Measurements from ENCODE around the gene NCOR1.
"Not testable (repeated sequence)": the region's sequence is repeated elsewhere in the genome, so short reads cannot be mapped to it uniquely, and the experiment has no call there.

NCOR1 gene

DNA sequence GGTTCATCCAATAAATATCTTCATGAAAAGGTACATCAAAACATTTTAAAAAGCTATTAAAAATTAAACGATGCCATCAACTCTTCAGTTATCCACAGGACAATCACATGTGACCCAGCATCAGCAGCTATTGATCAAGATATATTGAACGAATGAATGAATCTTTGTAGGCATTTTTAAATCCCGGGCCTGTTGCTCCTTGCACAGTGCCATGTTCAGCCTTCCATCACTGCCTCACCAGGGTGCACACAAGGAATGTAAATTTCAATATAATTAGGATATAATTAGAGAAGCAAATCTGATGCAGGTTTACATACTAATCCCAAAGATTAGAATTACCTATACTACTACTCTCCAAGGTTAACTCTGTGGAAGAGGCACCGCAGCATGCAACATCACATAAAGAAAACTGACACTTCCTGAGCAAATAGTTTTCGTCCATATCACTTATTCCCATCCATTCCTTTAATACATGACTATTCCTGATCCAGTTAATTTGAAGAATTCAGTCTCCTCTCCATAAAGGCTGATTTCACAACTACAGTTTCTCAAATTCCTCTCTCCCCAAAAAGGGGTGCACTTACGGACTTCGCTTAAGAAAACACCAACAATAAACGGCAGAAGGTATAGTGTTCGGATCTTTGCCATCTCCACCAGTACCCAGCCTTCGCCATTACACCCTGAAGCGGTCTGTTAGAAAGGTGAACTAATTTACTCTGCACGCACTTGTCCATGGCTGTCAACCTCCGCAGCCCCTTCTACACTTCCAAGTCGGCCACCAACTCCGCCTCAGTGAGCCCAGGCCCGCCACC is 938 bp downstream of the NCOR1 start:
- no peak for DNase-seq

DNA sequence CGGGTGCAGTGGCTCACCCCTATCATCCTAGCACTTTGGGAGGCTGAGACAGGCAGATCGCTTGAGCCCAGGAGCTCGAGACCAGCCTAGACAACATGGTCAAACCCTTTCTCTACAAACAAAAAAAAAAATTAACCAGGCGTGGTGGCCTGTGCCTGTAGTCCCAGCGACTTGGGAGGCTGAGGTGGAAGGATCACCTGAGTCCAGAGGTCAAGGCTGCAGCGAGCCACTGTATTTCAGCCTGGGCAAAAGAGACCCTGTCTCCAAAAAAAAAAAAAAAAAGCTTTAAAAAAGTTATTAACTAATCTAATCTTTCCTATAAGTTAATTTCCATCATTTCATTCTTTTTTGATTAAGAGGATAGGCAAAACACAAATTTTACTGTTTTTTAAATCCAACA is 2.5 kb downstream of the NCOR1 start:
- DNase-seq, result no peak

DNA sequence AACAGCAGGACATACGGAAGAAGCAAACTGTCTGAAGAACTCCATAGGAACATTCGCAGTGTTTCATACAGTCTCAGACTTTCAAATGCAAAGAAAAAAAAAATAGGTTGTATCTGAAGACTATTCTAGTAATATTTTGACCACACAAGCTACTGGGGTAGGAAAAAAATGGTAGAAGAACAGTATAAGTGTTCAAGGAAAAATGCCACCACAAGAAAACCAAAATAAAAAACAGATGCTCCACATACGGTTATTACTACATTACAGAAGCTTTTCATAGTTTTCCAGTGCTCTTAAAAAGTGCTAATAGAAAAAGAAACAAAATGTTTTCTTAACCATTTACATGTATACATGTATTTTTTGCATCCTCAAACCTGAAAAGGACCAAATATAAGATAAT is 3.7 kb downstream of the NCOR1 start:
- no peak for DNase-seq

GRCh38 chr17:16204763-16205162 is 10.6 kb downstream of the NCOR1 start:
- not testable (repeated sequence) for DNase-seq

DNA sequence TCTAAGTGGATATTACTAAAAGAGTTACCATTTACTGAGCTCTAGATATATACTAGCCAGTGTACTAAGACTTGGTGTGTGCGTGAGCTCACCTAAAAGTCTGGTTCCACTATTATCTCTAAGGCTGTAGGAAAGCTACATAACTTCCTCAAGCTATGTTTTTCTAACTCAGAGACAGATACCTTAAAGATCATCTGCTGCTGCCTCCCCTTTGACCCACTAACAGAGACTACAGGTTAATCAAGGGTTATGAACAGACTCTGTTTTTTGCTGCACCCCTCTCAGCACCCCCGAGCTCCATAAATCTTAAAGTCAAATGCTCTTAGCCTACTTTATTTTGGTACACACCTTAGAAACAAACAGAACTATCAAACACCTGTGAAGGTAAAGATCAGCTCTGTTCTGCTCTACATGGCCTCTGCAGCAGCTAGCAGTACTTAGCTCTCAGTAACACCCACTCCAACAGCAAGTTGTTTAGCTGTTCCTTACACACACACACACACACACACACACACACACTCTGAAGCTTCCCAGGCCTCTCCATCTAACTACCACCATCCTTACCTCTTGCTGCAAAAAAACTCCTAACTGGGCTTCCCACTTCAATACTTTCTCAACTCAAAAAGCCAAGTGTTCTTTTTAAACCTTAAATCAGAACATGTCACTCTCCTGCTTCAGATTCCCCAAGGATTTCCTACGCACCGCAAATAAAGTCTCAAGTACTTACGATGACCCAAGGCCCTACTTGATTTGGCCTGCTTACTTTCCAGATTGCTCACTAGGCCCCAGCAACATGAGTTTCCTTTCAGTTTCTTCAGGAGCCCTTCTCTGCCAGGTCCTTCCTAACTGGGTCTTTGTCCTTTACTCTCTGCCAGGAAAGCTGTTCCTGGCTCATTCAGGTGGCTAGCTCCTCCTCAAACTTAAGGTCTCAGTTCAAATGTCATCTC is 12.5 kb downstream of the NCOR1 start:
- DNase-seq, result not testable (repeated sequence)

- DNase-seq, result not testable (repeated sequence)
Observed at GRCh38 chr17:16201693-16202131, 13.6 kb downstream of the NCOR1 start.

- DNase-seq, result peak in 1 of 2 donors; percentile 13
Observed at GRCh38 chr17:16199093-16199492, 16.2 kb downstream of the NCOR1 start.

DNA sequence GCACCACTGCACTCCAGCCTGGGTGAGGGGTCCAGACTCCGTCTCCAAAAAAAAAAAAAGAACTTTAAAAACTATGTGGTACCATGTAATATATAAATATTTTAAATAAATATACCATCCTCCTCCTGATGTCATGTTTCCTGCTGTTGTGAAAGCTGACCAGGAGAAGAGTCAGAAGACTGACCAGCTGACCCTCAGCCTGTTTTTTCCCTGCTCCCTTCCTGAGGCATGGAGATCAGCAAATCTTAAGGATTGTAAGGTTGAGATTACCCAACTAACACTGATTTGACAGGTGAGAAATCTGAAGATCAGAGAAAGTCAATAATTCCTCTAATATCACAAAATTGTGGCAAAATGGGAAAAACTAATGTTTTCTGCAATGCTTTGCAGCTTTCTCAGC is 18.1 kb downstream of the NCOR1 start:
- DNase-seq, result no peak

DNA sequence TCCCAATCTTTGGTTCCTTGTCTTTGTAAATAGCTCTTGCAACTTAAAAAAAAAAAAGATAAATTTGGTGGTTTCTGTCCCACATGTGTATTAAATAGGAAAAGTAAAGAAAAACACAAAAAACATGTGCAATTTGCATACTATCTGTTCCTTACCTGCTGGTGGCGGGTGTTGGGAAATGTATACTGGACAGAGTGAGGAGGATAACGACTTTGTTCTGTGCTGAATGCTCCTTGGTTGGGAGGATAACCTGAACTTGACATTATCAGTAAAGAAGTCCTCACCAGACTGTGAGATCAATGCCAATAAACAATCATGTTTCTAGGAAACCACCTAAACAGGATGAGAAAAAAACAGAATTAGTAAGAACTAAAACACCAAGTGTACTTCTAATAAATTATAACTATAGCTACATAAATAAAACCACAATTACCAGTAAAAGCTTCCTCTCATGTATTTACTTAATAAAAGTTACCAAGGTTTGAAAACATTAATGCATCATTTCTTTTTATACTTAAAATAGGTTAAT is 21.0 kb downstream of the NCOR1 start:
- DNase-seq, result peak in 1 of 2 donors; percentile 34

DNA sequence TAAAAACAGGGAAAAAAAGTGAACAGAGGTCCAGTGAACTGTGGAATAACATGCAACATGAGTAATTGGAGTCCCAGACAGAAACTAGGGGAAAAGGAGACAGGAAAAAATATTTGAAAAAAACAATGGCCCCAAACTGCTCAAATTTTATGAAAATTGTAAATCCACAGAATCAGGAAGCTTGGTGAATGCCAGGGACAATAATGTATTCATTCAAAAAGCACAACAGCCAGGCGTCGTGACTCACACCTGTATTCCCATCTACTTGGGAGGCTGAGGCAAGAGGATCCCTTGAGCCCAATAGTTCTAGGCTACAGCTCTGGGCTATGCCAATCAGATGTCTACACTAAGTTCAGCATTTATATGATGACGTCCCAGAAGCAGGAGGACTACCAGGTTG is 23.7 kb downstream of the NCOR1 start:
- DNase-seq, result no peak

GRCh38 chr17:16190703-16191360 is 24.5 kb downstream of the NCOR1 start:
- DNase-seq, result no peak

DNA sequence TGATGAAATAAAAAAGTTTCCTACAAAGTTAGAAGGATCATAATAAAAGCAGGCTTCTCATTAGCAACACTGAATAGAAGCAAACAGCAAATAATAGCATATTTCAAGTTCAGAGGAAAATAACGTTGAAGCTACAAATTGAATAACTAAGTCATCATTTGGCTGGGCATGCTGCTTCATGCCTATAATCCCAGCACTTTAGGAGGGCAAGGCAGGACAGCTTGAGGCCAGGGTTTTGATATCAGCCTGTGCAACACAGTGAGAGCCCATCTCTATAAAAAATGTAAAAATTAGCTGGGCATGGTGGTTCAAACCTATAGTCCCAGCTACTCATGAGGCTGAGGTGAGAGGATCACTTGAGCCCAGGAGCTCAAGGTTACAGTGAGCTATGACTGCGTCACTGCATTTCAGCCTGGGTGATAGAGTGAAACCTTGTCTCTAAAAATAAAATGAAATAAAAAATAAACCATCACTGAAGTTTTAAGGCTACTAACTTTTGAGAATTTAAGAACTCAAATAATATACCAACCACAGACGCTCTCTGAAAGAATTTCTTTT is 25.5 kb downstream of the NCOR1 start:
- DNase-seq, result no peak

- DNase-seq, result no peak
Observed at GRCh38 chr17:16187642-16188041, 27.7 kb downstream of the NCOR1 start.

- DNase-seq, result no peak
Observed at GRCh38 chr17:16181581-16181980, 33.8 kb downstream of the NCOR1 start.

DNA sequence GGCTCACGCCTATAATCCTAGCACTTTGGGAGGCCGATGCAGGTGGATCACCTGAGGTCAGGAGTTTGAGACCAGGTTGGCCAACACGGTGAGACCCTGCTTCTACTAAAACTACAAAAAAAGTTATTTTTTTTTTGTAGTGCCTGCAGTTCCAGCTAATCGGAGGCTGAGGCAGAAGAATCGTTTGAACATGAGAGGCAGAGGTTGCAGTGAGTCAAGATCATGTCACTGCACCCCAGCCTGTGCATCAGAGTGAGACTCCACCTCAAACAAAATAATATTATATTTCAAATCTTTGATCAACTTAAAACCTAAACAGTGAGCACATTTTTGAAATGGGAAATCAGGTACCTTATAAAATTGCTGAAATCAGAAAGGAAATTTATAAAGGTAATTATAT is 36.5 kb downstream of the NCOR1 start:
- DNase-seq, result no peak

GRCh38 chr17:16171613-16172012 is 43.7 kb downstream of the NCOR1 start:
- no peak for DNase-seq

DNA sequence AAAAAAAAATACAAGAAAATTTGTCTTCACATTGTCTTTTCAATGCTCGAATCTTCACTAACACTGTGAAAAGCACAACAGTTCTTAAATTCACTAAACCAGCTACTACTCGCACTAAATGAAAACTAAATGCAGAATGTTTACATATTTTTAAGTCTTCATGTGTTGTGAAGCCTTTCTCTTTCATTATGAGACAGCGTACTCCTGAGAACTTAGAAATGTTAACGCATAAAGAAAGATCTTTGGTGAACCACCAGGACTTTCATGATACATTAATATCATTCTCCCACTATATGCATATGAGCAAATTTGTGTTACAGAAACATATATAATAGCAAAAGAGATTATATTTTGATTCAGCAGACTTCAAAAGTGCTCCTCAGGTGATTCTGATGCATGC is 48.6 kb downstream of the NCOR1 start:
- not testable (repeated sequence) for DNase-seq

- DNase-seq, result no peak
Observed at GRCh38 chr17:16158714-16159113, 56.6 kb downstream of the NCOR1 start.

DNA sequence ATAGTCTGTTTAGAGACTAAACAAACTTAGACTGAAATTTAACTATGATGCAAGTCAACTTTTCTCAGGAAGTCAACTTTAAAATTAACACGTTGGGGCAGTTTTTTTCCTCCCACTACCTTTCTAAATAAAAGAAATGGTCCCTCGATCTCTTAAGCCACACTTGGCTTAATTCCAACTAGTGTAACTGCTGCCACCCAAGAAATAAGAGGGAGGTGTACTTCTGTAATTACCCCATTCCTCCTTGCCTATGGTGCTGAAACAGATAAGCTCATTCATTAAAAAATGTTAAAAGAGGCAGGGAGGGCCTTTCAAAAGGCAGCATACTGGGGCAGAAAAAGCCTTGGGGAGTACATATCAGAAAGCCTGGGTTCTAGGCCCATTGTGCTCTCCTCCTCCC is 59.8 kb downstream of the NCOR1 start:
- DNase-seq, result no peak

- not testable (repeated sequence) for DNase-seq
Observed at GRCh38 chr17:16152326-16152725, 63.0 kb downstream of the NCOR1 start.

- no peak for DNase-seq
Observed at GRCh38 chr17:16150251-16150856, 65.0 kb downstream of the NCOR1 start.

DNA sequence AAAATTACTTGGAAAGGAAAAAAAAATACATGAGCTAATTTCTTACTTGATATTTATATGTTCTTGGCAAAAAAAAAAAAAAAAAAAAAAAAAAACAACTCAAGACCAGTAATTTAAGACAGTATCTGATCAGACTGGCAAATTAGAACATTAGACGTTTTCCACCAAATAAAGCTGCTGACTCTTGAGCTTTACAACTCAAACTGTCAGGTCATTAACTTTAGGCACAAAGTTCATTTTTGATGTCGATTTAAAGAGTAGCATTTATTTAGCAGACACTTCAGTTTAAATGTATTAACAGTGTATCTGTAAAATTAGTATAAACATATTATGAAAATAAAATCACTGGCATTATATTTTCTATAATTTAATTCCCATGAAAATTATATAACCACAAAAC is 66.7 kb downstream of the NCOR1 start:
- no peak for DNase-seq
